Esophagus squamous epithelium (tissue), 4 donors: ENCODE data around the gene PLXND1.

Experiments
- POLR2A ChIP-seq, 4 donors: fragments of 450-650 bp; IDR thresholded peaks; one replicate each; pipeline ENCODE4 v1.6.1; 2017; ENCODE audit warnings: antibody characterized with exemption in 4 of 4, mild to moderate bottlenecking in 4 of 4, moderate library complexity in 3 of 4
- TF ChIP-seq, protein P1 (sequence below), 6 experiments: fragments of 450-650 bp in 4 of 6; fragments of 200-600 bp in 2 of 6; sonication (generic) in 2 of 6; IDR thresholded peaks; one replicate each; pipeline ENCODE4 v1.5.1; 2016 to 2019; ENCODE audit warnings: antibody characterized with exemption in 6 of 6, mild to moderate bottlenecking in 4 of 6, moderate library complexity in 4 of 6

DNA sequence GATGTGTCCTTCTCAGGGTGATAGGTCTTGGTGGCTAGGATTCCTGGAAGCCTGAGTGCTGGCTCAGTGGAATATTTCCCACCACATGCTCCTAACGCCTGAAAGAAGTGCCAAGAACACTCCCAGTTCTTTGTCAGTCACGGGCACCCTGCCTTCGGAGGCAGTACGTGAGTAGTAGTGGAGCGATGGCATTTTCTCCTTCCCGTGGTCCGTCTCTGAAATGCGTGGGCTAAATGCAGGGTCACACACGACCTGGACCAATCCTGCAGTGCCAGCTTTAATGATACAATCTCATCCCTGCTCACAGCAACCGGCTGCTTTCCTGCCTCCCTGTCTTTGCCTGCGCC lies 49.0 kb downstream of the PLXND1 start:
- TF ChIP-seq, protein P1, sequence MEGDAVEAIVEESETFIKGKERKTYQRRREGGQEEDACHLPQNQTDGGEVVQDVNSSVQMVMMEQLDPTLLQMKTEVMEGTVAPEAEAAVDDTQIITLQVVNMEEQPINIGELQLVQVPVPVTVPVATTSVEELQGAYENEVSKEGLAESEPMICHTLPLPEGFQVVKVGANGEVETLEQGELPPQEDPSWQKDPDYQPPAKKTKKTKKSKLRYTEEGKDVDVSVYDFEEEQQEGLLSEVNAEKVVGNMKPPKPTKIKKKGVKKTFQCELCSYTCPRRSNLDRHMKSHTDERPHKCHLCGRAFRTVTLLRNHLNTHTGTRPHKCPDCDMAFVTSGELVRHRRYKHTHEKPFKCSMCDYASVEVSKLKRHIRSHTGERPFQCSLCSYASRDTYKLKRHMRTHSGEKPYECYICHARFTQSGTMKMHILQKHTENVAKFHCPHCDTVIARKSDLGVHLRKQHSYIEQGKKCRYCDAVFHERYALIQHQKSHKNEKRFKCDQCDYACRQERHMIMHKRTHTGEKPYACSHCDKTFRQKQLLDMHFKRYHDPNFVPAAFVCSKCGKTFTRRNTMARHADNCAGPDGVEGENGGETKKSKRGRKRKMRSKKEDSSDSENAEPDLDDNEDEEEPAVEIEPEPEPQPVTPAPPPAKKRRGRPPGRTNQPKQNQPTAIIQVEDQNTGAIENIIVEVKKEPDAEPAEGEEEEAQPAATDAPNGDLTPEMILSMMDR (IDR thresholded peaks at IDR 0.05), result no peak
- TF ChIP-seq POLR2A (IDR thresholded peaks at IDR 0.05), result no peak
